ENCODE measurements around the gene CCDC88C.
"Not testable (repeated sequence)": the region's sequence is repeated elsewhere in the genome, so short reads cannot be mapped to it uniquely, and the experiment has no call there.

CCDC88C gene

DNA sequence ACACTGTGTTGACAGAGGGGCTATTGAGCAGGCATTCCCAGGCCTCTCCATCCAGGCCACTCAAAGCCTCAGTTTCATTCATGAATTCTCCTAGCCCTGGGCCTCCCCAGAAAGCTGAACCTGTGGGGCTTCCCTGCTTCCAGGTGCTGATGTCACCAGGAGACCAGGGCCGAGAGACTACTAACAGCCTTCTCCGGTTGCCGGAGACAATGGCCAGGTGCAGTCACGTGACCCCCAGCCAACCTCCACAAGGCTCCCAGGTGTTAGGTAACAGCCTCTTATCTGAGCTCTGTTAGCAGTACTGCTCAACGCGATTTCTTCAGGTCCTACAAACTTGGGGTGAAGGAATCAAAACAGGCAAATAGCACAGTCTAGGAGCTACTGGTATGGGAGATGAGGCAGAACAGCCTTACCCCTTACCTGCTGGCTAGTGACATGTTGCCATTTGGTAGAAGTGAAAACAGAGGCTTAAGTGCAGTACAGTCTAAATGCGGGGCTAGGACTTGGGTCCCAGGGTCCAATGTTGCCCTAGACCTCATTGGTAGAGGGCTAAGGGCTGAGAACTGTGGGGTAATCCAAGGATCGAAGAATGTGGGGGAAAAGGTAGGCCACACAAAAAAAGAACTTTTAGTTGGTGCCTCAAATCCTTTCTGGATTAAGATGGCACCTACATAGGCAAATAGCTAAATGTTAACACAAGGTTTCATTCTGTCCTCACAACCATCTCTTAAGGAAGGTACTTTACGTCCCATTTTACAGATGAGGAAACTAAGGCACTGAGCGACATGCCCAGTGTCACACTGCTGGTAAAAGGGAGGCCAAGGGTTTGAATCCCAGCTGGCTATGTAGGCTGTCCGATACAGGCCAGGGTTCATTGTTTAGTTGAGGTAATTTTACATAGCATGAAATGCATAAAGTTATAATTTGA is 3.8 kb downstream of the CCDC88C start:
- Histone ChIP-seq H3K36me3 (ENCODE audit: low read depth) (peaks cover 56% of the 10 kb centered on the region), H3K27me3 (ENCODE audit: insufficient read depth, poor library complexity, severe bottlenecking) (no peaks in the 10 kb centered on the region), H3K4me1 (ENCODE audit: insufficient read depth, poor library complexity, severe bottlenecking) (peaks cover 24% of the 10 kb centered on the region), H3K27ac (ENCODE audit: poor library complexity, severe bottlenecking) (peak overlapping the region; percentile 83), H3K9me3 (ENCODE audit: severe bottlenecking) (no peaks in the 10 kb centered on the region), H3K4me3 (ENCODE audit: severe bottlenecking) (no peak overlapping the region)
- peak; percentile 81 for DNase-seq (ENCODE audit: low spot score)
- TF ChIP-seq, protein P1, sequence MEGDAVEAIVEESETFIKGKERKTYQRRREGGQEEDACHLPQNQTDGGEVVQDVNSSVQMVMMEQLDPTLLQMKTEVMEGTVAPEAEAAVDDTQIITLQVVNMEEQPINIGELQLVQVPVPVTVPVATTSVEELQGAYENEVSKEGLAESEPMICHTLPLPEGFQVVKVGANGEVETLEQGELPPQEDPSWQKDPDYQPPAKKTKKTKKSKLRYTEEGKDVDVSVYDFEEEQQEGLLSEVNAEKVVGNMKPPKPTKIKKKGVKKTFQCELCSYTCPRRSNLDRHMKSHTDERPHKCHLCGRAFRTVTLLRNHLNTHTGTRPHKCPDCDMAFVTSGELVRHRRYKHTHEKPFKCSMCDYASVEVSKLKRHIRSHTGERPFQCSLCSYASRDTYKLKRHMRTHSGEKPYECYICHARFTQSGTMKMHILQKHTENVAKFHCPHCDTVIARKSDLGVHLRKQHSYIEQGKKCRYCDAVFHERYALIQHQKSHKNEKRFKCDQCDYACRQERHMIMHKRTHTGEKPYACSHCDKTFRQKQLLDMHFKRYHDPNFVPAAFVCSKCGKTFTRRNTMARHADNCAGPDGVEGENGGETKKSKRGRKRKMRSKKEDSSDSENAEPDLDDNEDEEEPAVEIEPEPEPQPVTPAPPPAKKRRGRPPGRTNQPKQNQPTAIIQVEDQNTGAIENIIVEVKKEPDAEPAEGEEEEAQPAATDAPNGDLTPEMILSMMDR (IDR thresholded peaks at IDR 0.05; ENCODE audit: poor library complexity, severe bottlenecking): no peak
- peak; percentile 35 for ATAC-seq (ENCODE audit: low read depth)

DNA sequence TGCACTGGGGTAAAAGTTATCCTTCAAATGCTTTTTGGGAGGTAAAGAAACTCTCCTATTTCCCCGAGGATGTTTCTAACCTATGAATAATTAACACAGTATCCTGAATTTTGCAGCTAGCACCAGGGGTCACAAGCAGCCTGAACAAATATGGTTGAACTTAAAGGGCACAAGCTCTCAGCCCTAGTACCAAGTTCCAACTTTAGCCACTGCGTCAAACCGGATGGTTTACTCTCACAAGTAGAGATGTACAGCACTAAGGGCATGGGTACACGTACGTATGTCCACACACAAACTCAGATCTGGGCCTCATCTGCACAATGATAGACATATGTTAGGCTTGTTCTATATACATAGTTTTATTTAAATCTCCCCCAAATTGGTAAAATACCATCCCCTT is 4.7 kb downstream of the CCDC88C start:
- peak overlapping the region; percentile 83 for H3K27ac ChIP-seq (ENCODE audit: poor library complexity, severe bottlenecking)
- no peak overlapping the region for H3K4me3 ChIP-seq (ENCODE audit: severe bottlenecking)
- H3K36me3 ChIP-seq (ENCODE audit: low read depth): peaks cover 64% of the 10 kb centered on the region
- TF ChIP-seq, protein P1 (IDR thresholded peaks at IDR 0.05; ENCODE audit: poor library complexity, severe bottlenecking): no peak
- no peaks in the 10 kb centered on the region for H3K9me3 ChIP-seq (ENCODE audit: severe bottlenecking)
- no peaks in the 10 kb centered on the region for H3K27me3 ChIP-seq (ENCODE audit: insufficient read depth, poor library complexity, severe bottlenecking)
- ATAC-seq (ENCODE audit: low read depth): no peak
- peaks cover 24% of the 10 kb centered on the region for H3K4me1 ChIP-seq (ENCODE audit: insufficient read depth, poor library complexity, severe bottlenecking)
- peak; percentile 3 for DNase-seq (ENCODE audit: low spot score)

DNA sequence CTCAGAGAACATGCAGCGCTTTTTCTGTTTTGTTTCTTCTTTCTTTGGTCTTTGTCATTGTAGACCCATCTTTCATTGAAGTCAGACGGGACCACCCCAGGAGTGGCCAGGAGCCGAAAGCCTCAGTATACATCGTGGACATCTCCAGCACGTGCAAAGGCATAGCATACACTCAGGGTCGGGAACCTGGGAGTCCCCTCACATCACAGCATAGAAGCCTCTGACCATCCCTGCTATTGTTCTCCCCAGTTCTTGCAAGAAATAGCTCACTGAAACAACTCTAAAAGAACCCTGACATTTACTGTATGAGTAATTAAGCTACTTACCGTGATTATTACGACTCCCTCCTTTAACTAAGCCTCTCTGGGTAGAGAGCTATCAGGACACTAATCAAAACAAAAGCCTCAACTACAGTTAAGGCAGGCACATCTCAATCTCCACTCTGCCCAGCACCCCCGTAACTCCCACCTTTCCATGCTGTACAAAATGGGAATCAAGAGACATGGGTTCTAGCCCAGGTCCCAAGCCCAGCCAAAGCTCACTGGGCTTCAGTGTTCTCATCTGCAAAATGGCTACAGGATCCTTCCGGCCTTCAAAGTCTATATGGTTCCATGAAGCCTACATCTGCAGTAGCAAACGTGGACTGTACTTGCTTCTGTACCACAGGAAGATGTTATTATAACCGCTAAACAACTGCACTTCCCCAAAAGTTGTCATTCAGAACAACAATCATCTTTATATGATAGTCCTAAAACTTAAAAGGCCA is 6.7 kb downstream of the CCDC88C start:
- no peaks in the 10 kb centered on the region for H3K9me3 ChIP-seq (ENCODE audit: severe bottlenecking)
- no peak for ATAC-seq (ENCODE audit: low read depth)
- no peak overlapping the region for H3K27ac ChIP-seq (ENCODE audit: poor library complexity, severe bottlenecking)
- H3K4me3 ChIP-seq (ENCODE audit: severe bottlenecking): no peak overlapping the region
- TF ChIP-seq, protein P1 (IDR thresholded peaks at IDR 0.05; ENCODE audit: poor library complexity, severe bottlenecking): no peak
- no peaks in the 10 kb centered on the region for H3K27me3 ChIP-seq (ENCODE audit: insufficient read depth, poor library complexity, severe bottlenecking)
- DNase-seq (ENCODE audit: low spot score): peak; percentile 39
- peaks cover 74% of the 10 kb centered on the region for H3K36me3 ChIP-seq (ENCODE audit: low read depth)
- peaks cover 24% of the 10 kb centered on the region for H3K4me1 ChIP-seq (ENCODE audit: insufficient read depth, poor library complexity, severe bottlenecking)

DNA sequence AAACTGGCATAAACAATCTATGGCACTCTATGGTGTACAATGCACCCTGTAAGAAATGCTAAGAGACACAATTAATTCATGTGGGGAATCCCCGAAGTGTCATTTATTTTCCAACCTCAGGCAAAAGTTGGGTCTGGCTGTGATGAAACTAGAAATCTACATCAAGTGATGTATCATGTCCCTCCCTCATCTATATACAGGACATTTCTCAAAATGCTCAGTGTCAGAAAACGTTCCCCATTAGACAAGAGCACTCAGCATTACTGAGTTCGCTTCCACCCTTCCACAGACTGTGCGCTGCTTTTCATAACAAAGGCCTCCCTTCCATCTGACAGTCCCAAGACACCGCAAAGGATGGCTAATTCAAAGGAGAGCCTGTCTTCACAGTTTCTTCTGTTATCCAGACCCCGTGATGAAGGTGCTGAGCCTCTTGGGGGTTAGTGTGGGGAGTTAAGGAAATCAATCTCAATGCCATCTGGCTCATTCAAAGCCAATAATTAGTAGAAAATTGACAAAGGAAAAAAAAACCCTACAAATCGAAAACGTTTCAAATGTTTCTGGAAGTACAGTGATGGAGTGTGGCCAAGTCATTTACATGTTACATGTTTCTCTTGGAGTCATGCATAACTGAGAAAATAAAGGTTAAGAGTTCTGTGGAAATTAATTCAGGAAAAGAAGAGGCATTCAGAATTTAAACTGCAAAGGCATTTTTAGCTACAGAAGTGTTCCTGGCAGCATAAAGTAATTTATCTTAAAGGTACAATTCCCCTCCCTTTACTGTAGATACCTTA is 7.5 kb downstream of the CCDC88C start:
- no peaks in the 10 kb centered on the region for H3K27me3 ChIP-seq (ENCODE audit: insufficient read depth, poor library complexity, severe bottlenecking)
- peaks cover 17% of the 10 kb centered on the region for H3K4me1 ChIP-seq (ENCODE audit: insufficient read depth, poor library complexity, severe bottlenecking)
- no peaks in the 10 kb centered on the region for H3K9me3 ChIP-seq (ENCODE audit: severe bottlenecking)
- no peak overlapping the region for H3K4me3 ChIP-seq (ENCODE audit: severe bottlenecking)
- no peak for ATAC-seq (ENCODE audit: low read depth)
- TF ChIP-seq, protein P1 (IDR thresholded peaks at IDR 0.05; ENCODE audit: poor library complexity, severe bottlenecking): no peak
- DNase-seq (ENCODE audit: low spot score): no peak
- H3K27ac ChIP-seq (ENCODE audit: poor library complexity, severe bottlenecking): no peak overlapping the region
- peaks cover 76% of the 10 kb centered on the region for H3K36me3 ChIP-seq (ENCODE audit: low read depth)

DNA sequence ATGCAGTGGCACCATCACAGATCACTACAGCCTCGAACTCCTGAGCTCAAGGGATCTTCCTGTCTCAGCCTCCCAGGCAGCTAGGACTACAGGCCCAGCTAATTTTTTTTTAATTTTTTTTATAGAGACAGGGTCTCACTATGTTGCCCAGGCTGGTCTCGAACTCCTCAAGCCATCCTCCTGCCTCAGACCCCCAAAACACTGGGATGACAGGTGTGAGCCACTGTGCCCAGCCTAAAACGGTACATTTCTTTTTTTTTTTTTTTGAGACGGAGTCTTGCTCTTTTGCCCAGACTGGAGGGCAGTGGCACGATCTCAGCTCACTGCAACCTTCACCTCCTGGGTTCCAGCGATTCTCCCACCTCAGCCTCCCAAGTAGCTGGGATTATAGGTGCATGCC is 8.4 kb downstream of the CCDC88C start:
- not testable (repeated sequence) for H3K4me3 ChIP-seq (ENCODE audit: severe bottlenecking)
- H3K36me3 ChIP-seq (ENCODE audit: low read depth): peaks cover 68% of the 10 kb centered on the region

More for the DNA sequence above, 8.4 kb downstream of the CCDC88C start:
- H3K9me3 ChIP-seq (ENCODE audit: severe bottlenecking); DNase-seq (ENCODE audit: low spot score); H3K27ac ChIP-seq (ENCODE audit: poor library complexity, severe bottlenecking); H3K27me3 ChIP-seq (ENCODE audit: insufficient read depth, poor library complexity, severe bottlenecking); ATAC-seq (ENCODE audit: low read depth): not testable (repeated sequence)
- H3K4me1 ChIP-seq (ENCODE audit: insufficient read depth, poor library complexity, severe bottlenecking): peaks cover 11% of the 10 kb centered on the region

Data from RWPE2 (cell line).